HepG2 (cell line): ENCODE data around the gene ADGRG1. TPM values are rescaled to one million over a fixed set of nuclear protein-coding genes. Genes with fewer than 3 reads are reported as not detected.

Experiments used
- AGO1 ChIP-seq: fragments of 200-400 bp; formaldehyde crosslinking; IDR thresholded peaks from 2 replicates; pipeline ENCODE4 v1.6.1; 2017; ENCODE audit warnings: mild to moderate bottlenecking, low read depth, low read length, moderate library complexity; ENCODE audit not compliant: poor library complexity, severe bottlenecking
- BCL3 ChIP-seq: sonication (generic); formaldehyde crosslinking; IDR thresholded peaks from 2 replicates; pipeline ENCODE4 v1.5.1; 2020; ENCODE audit warnings: mild to moderate bottlenecking, missing genetic modification reagents, moderate library complexity
- CBX5 ChIP-seq: sonication (generic); formaldehyde crosslinking; IDR thresholded peaks from 2 replicates; pipeline ENCODE4 v1.4.0; 2020; ENCODE audit warnings: missing genetic modification reagents, borderline replicate concordance
- GATAD2A ChIP-seq: IDR thresholded peaks from 2 replicates; pipeline ENCODE4 v1.6.1; 2016
- GMEB1 ChIP-seq: sonication (generic); formaldehyde crosslinking; IDR thresholded peaks from 2 replicates; pipeline ENCODE4 v1.5.1; 2020; ENCODE audit warnings: missing genetic modification reagents, mild to moderate bottlenecking, borderline replicate concordance
- HNF1A ChIP-seq, 2 experiments: sonication (generic) in 1 of 2; formaldehyde crosslinking in 1 of 2; IDR thresholded peaks; 2 replicates each; pipeline versions ENCODE4 v1.4.0 to v1.6.1; 2016 to 2020; ENCODE audit warnings: borderline replicate concordance in 1 of 2, low read depth in 1 of 2, mild to moderate bottlenecking in 1 of 2, missing genetic modification reagents in 1 of 2
- MZF1 ChIP-seq: sonication (generic); formaldehyde crosslinking; IDR thresholded peaks from 2 replicates; pipeline ENCODE4 v1.8.1; 2023; ENCODE audit warnings: mild to moderate bottlenecking, missing genetic modification reagents, borderline replicate concordance
- SP5 ChIP-seq: IDR thresholded peaks from 2 replicates; pipeline ENCODE4 v1.6.1; 2016; ENCODE audit warnings: low read depth, borderline replicate concordance
- TAF1 ChIP-seq: sonication (generic); formaldehyde crosslinking; IDR thresholded peaks from 2 replicates; pipeline ENCODE4 v1.4.0; 2020; ENCODE audit warnings: missing genetic modification reagents
- ZBED4 ChIP-seq: sonication (generic); formaldehyde crosslinking; IDR thresholded peaks from 2 replicates; pipeline ENCODE4 v1.4.0; 2020; ENCODE audit warnings: missing genetic modification reagents, borderline replicate concordance
- ZC3H4 ChIP-seq: sonication (generic); formaldehyde crosslinking; IDR thresholded peaks from 2 replicates; pipeline ENCODE4 v1.4.0; 2020; ENCODE audit warnings: missing genetic modification reagents, borderline replicate concordance
- ZNF12 ChIP-seq: sonication (generic); formaldehyde crosslinking; IDR thresholded peaks from 2 replicates; pipeline ENCODE4 v1.5.0; 2020; ENCODE audit warnings: missing genetic modification reagents
- ZNF430 ChIP-seq: sonication (generic); formaldehyde crosslinking; IDR thresholded peaks from 2 replicates; pipeline ENCODE4 v1.9.0; 2021; ENCODE audit warnings: mild to moderate bottlenecking, missing genetic modification reagents
- ZNF766 ChIP-seq: sonication (generic); formaldehyde crosslinking; IDR thresholded peaks from 2 replicates; pipeline ENCODE4 v1.5.0; 2020; ENCODE audit warnings: missing genetic modification reagents, borderline replicate concordance
- ZNF782 ChIP-seq: sonication (generic); formaldehyde crosslinking; IDR thresholded peaks from 2 replicates; pipeline ENCODE4 v1.4.0; 2020; ENCODE audit warnings: missing genetic modification reagents, mild to moderate bottlenecking, borderline replicate concordance
- ZNF788 ChIP-seq: sonication (generic); formaldehyde crosslinking; IDR thresholded peaks from 2 replicates; pipeline ENCODE4 v1.5.0; 2020; ENCODE audit warnings: mild to moderate bottlenecking, missing genetic modification reagents, borderline replicate concordance
- polyA plus RNA-seq, 8 experiments: library from polyadenylated mRNA; depleted of rRNA in 3 of 8; stranded (reverse) in 7 of 8; unstranded in 1 of 8; fragments of >200 nt; fragmentation: Illumina TruSeq in 4 of 8; extraction: Trizol in 4 of 8; gene quantifications; 2 replicates each; pipeline versions ENCODE4 v1.2.1 to v1.2.3, GENCODE V29; 2011 to 2016; ENCODE audit warnings: low read depth in 4 of 8, missing spikeins in 1 of 8, mixed read lengths in 1 of 8; ENCODE audit not compliant: insufficient read depth in 1 of 8
- total RNA-seq, 5 experiments: library from RNA; depleted of rRNA; stranded (reverse); fragments of >200 nt; fragmentation: Illumina TruSeq; extraction: Trizol; gene quantifications; 2 replicates each; pipeline ENCODE4 v1.2.3, GENCODE V29; 2016; ENCODE audit warnings: low read depth in 1 of 5

Gene ADGRG1
- total and polyA plus RNA-seq, 2 of the 13 experiments (the other 11 are each of a cell fraction or from before 2014, with no cell fraction given) = 2.7 to 5.9 TPM

- TF ChIP-seq HNF1A (IDR thresholded peaks at IDR 0.05; ENCODE audit: low read depth) = no peak
- TF ChIP-seq HNF1A (CRISPR knock-in tag; IDR thresholded peaks at IDR 0.05; ENCODE audit: borderline replicate concordance) = peak; percentile 64; the same call in 1 of the 2 replicates
- 0 out of 2 replicates have a peak, but pooled peaks have one; percentile 6 for TF ChIP-seq BCL3
- peak; percentile 43; the same call in 1 of the 2 replicates for TF ChIP-seq ZNF788
- TF ChIP-seq ZNF430 (CRISPR knock-in tag) = no peak
- TF ChIP-seq SP5 = peak; percentile 98
- peak; percentile 37; the same call in 1 of the 2 replicates for TF ChIP-seq ZNF12
- peak; percentile 64 for TF ChIP-seq TAF1 (CRISPR knock-in tag)
- TF ChIP-seq MZF1 = no peak
- 0 out of 2 replicates have a peak, but pooled peaks have one; percentile 23 for TF ChIP-seq ZC3H4 (CRISPR knock-in tag)
- peak; percentile 81; the same call in 1 of the 2 replicates for TF ChIP-seq ZBED4 (CRISPR knock-in tag)
- TF ChIP-seq ZNF766 = no peak
- no peak for TF ChIP-seq ZNF782 (CRISPR knock-in tag)
- no peak for TF ChIP-seq AGO1
- peak; percentile 36; the same call in 1 of the 2 replicates for TF ChIP-seq CBX5 (CRISPR knock-in tag)
- peak; percentile 35; the same call in 1 of the 2 replicates for TF ChIP-seq GMEB1 (CRISPR knock-in tag)
- TF ChIP-seq GATAD2A (CRISPR knock-in tag) = peak; percentile 74
These were observed 7.1 kb downstream of the ADGRG1 start (continued) for GRCh38 chr16:57635266-57636097.
